NT2/D1 (cell line): Measurements from ENCODE around the gene GRIK2.

Source experiments
- SUZ12 ChIP-seq: IDR thresholded peaks from 2 replicates; pipeline ENCODE4 v1.6.1; 2011; ENCODE audit not compliant: insufficient read length, insufficient read depth; ENCODE audit errors: extremely low read depth
- YY1 ChIP-seq: IDR thresholded peaks from 2 replicates; pipeline ENCODE4 v1.6.1; 2011; ENCODE audit not compliant: insufficient read length, insufficient read depth
- ZNF274 ChIP-seq: IDR thresholded peaks from 2 replicates; pipeline ENCODE4 v1.6.1; 2011; ENCODE audit warnings: mild to moderate bottlenecking, low read depth, low read length

DNA sequence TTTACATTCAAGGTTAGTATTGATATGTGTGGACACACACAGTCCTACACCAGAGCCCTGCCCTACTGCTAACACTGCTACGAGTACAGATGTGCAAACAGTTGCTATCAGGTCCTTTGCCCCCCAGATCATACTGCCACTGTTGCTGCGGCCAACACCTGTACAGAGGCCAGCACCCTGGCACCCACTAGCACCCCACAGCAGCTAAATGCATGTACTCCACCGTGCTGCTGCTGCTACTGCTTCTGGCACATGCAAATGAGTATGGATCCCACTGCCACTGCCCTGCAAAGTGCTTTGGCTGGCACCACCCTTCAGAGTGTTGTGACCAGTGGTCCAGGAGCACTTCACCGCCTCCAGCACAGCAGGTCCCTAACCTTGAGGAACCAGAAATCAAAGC is 621.9 kb downstream of the GRIK2 start:
- no peak for TF ChIP-seq SUZ12
- TF ChIP-seq YY1, result no peak
- no peak for TF ChIP-seq ZNF274
